GM19455 (cell line): ENCODE data around the gene ACAA1.

ENCODE experiments used
- ATAC-seq: cut with Tn5 transposase; IDR thresholded peaks from one replicate; pipeline ENCODE4 v1.9.1; 2021; ENCODE audit not compliant: unreplicated experiment

Gene ACAA1

DNA sequence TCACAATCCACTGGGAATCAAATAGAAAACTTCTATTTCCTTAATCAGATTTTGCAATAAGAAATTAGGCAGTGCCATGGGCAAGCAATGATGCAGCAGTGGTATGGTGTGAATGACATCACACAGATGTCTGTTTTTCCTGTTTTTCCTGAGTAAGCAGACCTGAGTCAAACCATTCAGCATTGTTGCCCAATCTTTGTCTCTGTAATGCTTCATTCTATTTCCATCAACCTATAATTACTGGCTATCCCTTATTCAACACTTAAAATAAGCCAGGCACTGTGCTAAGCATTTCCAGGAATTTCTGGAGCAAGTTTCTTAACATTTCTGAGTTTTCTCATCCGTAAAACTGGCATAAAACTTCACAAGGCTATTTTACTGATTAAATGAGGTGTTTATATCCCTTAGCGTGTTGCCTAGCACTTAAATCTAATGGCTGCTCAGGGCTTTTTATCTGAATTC is 17.1 kb upstream of the ACAA1 start:
- no peak for ATAC-seq

DNA sequence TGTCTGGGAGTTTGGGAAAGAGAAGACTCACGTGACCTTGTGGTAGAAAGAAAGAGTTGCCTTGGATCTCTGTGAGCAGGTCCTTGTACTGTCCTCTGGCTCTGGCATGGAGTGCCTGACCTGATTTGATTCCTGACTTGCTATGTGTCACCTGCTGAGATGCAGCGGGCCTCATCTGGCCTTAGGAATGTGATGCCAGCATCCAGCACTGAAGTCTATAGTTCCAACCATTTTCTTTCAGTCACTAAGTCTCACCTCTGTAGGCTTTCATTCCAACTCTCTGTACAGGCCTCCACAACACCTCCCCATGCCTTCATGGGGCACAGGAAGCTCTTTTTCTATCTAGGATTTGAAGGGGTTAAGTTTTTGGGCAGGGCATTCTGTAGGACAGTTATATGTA is 16.3 kb upstream of the ACAA1 start:
- ATAC-seq, result no peak

DNA sequence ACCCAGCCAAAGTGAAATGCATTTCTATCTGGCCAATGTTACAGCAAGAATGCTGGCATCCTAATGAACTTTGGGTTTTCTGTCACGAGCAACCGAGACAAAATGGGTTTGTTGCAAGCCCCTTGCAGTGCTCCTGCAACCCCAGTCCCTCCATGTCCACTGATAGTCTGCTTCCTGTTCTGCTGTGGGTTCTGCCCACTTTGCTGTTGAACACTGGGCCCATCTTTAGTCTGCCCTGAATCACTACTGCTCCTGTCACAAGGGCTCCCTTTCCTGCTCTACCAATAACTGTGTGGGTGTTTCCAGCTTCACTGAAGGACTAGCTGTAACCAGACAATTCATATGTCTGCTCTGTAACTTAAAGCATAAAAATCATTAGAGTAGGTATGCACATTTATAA is 15.7 kb upstream of the ACAA1 start:
- ATAC-seq, result no peak

DNA sequence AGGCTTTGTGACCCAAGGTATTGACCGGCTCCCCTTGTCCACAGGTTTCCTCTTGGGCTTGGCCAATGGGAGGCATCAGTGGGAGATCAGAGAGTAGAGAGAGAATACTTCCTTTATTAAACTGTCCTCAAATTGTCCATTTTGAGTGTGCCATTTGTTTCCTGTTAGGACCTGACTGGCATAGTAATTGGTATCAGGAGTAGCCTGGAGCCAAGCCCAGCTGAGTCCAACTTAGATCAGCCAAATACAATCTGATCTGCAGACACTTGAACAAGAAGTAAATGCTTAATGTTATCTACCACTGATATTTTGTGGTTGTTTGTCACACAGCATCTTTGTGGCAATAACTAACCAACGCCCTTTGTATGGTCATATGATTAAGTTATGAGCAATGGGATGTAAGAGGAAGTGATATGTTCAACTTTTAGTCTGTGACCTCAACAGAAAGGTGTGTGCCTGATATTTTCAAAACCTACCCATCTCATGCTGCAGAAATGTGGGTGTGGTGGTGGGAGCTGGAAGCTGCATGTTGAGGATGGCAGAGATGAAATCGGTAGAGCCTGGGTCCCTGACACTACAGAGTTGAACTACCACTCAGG is 14.8 kb upstream of the ACAA1 start:
- ATAC-seq, result no peak

DNA sequence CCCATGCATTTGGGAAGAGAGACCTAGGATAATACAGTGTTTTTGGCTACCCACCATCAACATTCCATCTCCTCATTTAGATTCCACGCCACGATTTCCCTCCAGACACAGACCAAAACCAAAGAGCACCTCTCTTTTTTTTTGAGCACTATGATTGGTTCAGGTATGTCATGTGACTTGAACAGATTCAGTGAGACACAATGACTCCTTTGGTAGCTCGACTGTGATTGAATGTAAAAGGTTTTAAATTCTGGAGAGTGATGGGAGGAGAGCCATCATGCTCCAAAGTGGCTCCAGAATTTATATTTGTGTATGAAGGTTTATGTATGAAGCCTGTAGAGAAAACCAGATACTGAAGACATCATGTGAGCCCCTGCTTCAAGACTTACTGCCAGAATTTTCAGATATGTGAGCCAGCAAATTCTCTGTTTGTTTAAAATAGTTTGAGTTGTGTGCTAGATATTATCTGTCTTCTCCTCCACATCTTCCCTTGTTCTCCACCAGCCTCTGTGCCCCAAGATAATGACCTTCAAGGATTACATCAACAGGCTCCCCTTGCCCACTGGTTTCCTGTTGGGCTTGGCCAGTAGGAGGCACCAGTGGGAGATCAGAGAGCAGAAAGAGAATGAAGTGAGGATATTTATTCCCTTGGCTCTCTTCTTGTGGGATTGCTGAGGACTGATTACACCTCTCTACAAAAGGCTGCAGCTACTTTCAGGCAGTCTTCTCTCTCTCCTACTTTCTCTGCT is 14.0 kb upstream of the ACAA1 start:
- ATAC-seq, result no peak

DNA sequence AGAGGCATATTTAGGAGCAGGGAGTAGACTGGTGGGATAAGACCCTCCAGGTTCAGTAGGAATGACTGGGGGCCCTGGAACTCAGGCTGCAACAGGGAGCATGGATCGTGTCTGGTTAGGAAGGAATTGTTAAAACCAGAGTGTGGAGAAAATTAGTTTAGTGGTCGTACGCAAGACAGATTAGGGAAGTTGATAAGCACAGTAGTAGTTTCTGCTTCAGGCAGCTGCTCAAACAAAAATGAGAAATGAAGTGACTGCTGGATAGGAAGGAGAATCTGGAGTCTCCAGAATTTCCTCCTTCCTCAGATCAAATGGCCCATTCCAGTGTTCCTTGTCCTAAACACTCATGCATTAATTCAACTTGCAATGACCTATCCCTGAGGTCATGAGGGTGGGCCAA is 12.8 kb upstream of the ACAA1 start:
- no peak for ATAC-seq

DNA sequence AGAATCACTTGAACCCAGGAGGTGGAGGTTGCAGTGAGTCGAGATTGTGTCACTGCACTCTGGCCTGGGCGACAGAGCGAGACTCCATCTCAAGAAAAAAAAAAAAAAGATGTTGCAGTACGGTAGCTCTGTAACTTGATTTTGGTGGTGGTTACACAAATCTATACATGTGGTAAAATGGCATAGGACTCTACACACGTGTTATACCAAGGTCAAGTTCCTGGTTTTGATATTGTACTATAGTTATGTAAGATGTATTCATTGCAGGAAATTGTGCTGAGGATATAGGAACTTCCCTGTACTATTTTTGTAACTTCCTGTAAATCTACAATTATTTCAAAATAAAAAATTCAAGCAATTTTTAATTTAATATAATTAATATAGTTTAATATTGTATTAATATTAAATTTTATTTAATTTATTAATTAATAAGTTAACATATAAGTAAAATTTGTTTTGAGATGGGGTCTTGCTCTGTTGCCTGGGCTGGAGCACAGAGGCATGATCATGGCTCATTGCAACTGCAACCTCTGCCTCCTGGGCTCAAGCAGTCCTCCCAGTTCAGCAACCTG is 11.5 kb upstream of the ACAA1 start:
- ATAC-seq, result no peak

DNA sequence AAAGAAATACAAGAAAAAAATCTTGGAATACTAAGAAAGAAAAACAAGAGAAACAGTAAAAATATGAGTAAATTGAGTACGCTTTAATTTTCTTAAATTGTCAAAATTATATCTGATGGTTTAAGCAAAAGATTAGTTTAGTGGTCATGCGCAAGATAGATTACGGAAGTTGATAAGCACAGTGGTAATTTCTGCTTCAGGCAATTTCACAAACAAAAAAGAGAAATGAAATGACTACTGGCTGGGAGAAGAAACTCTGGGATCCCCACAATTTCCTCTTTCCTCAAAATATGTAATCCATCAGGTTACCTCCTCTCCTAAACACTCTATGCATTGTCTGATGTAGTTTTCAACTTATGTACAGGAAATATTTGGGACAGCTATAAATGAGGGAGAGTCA is 10.5 kb upstream of the ACAA1 start:
- no peak for ATAC-seq

DNA sequence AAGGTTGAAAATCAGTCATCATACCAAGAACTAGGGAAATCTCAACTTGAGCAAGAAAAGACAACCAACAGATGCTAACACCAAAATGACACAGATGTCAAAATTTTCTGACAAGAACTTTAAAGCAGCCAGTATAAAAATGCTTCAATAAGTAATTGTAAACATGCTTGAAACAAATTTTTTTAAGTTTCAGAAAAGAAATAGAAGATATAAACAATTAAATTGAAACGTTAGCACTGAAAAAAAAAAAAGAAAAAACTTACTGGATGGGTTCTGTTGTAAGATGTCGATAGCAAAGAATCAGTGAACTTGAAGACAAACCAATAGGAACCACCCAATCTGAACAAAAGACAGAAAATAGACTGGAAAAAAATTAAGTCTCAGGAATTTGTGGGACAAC is 9.6 kb upstream of the ACAA1 start:
- no peak for ATAC-seq

DNA sequence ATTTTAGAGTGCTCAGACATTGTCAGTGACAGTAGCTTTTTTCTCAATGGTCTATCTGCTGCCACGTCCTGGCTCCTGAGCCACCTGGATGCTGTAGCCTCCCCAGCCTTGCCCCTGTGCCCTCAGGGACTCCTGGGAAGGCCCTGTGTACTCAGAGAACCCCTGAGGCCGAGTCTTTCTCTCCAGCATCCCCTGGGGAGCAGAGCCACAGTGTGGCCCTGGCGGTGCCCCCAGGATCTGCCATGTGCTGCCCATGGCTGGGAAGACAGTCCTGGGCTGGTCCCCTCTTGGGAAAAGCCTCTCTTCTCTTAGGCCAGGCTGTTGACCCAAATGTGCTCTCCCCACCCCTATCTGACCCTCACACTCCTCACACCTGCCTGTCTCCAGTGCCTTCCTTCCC is 6.6 kb upstream of the ACAA1 start:
- ATAC-seq, result no peak

DNA sequence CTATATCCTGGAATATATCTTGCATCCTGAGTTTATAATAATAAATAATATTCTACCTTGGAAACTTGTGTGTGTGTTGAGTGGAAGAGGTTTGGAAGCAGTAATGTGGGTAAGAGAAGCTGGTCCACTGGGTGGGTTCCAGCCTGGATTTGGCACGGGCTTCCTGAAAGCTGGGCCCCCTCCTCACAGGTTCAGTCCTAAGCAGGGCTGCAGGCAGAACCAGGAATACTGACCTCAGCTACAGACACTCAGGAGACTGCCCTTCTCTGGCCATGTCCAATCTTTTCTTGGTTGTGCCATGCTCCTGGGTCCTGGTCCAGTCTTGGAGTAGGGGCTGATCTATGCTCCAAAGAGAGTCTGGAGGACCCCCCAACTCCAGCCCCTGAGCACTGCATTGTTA is 6.0 kb upstream of the ACAA1 start:
- no peak for ATAC-seq

DNA sequence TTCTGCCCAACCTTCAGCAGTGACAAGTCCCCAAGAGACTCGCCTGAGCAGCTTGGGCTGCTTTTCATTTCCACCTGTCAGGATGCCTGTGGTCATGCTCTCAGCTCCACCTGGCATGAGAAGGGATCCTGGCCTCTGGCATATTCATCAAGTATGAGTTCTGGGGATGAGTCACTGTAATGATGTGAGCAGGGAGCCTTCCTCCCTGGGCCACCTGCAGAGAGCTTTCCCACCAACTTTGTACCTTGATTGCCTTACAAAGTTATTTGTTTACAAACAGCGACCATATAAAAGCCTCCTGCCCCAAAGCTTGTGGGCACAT is 5.0 kb upstream of the ACAA1 start:
- ATAC-seq, result no peak

DNA sequence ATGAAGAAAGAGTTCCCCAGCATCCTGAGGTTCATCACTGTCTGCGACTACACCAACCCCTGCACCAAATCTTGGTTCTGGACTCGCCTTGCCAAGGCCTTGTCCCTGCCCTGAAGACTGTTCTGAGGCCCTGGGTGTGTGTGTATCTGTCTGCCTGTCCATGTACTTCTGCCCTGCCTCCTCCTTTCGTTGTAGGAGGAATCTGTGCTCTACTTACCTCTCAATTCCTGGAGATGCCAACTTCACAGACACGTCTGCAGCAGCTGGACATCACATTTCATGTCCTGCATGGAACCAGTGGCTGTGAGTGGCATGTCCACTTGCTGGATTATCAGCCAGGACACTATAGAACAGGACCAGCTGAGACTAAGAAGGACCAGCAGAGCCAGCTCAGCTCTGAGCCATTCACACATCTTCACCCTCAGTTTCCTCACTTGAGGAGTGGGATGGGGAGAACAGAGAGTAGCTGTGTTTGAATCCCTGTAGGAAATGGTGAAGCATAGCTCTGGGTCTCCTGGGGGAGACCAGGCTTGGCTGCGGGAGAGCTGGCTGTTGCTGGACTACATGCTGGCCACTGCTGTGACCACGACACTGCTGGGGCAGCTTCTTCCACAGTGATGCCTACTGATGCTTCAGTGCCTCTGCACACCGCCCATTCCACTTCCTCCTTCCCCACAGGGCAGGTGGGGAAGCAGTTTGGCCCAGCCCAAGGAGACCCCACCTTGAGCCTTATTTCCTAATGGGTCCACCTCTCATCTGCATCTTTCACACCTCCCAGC is 4.4 kb upstream of the ACAA1 start:
- ATAC-seq, result no peak

DNA sequence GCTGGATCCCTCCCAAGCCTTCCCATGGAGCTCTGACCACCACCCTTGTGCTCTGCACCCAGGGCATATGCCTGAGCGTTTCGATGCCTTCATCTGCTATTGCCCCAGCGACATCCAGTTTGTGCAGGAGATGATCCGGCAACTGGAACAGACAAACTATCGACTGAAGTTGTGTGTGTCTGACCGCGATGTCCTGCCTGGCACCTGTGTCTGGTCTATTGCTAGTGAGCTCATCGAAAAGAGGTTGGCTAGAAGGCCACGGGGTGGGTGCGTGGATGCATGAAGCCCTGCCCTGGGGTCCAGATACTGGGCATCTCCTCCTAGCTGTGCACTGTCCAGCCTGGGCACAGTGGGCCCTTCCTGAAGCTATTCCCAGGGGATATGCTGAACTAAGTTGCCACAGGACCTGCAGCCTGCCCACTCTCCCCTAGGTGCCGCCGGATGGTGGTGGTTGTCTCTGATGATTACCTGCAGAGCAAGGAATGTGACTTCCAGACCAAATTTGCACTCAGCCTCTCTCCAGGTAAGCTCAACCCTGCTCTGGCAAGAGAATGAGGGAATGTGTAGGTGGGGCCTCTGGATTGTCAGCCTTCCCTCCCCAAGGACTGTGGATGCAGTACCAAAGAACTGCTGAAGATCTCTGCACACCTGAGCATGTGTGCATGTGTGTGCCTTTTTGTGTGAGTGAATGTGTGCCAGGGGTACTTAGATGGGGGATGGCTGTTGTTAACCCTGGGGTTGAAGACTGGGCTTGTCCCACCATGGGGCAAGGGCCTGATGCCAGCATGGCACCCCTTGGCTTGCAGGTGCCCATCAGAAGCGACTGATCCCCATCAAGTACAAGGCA is 3.6 kb upstream of the ACAA1 start:
- no peak for ATAC-seq

DNA sequence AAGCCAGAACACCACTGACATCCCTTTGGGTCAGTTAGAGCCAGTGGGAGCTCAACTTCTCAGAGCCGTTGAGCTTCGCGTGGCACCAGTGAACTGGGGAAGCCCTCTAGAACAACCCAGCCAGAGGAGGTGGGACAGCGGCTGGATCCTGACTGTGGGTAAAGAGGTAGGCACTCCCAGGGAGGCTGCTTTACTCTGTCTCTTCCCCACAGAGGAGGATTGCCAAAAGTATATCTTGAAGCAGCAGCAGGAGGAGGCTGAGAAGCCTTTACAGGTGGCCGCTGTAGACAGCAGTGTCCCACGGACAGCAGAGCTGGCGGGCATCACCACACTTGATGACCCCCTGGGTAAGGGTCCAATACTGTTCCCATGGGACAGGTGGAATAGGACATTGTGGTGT is 2.7 kb upstream of the ACAA1 start:
- ATAC-seq, result no peak

DNA sequence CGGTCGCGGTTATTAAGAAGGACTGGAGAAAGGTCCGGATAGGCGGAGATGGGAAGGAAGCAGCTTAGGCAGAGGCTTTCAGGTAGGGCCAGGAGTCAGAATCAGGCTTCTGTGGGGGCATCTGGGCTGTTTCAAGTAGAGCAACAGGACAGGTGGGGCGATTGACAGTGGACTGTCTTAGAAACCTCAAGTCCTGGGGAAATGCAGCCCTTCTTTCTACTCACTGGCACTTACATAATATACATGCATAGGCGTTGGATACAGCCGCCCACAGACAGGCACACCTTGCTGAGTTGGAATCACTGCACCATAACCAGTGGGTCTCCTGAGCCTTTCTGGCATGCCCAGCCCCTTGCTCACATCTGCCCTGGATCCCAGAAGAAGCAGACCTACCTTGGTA is 2.3 kb upstream of the ACAA1 start:
- ATAC-seq, result no peak

DNA sequence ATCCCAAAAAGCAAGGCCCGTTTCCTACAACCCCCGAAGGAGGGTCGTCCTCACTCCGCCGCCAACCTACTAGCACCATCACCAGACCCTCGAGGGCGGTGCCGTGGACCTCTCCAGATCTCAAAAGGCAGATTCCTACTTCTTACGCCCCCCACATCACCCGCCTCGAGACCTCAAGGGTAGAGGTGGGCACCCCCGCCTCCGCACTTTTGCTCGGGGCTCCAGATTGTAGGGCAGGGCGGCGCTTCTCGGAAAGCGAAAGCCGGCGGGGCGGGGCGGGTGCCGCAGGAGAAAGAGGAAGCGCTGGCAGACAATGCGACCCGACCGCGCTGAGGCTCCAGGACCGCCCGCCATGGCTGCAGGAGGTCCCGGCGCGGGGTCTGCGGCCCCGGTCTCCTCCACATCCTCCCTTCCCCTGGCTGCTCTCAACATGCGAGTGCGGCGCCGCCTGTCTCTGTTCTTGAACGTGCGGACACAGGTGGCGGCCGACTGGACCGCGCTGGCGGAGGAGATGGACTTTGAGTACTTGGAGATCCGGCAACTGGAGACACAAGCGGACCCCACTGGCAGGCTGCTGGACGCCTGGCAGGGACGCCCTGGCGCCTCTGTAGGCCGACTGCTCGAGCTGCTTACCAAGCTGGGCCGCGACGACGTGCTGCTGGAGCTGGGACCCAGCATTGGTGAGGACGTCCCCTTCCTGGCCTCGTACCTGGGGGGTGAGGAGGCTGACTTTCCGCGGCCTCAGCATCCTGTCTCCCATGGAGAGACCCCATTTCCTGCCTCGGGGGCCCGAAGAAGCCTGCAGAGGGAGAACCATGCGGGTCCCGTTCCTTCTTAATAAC is 1.6 kb upstream of the ACAA1 start, which contains the start of gene MYD88:
Gene MYD88, plus strand, starts transcription at position 313 of the 842 bp plus-strand sequence. Its CDS starts 40 bp downstream, at position 353.
- peak; percentile 46 for ATAC-seq

DNA sequence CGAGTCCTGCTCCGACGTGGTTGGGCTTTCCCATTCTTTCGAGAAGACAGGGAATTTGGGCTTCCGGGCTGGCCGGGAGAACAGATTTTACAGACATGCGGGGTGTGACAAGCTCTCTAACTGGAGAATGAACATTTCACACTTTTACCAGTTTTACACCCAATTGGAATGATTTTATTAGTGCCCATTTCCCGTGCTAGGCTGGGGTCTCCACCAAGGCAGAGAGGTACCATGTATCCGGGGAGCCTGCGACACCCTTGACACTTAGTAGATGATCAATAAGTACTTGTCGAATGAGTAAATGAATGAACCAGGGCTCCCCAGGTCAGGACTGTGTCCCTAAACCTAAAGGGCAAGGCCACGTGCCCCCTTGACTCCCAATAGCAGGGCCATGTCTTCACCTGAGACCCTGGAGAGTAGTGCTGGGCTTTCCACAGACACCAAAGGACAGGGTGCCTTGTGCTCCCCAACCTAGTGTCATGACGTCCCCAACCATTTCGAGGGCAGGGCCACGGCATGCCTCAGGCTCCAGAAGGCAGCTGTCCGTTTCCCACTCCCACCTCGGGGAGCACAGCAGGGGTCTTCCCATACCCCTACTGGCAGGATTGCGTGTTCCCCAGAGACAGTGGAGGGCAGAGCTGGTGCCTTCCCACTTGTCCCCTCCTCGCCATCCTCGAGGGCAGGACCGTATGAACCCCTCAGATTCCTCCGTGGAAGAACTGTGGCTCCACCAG is 855 bp upstream of the ACAA1 start:
- ATAC-seq, result no peak

DNA sequence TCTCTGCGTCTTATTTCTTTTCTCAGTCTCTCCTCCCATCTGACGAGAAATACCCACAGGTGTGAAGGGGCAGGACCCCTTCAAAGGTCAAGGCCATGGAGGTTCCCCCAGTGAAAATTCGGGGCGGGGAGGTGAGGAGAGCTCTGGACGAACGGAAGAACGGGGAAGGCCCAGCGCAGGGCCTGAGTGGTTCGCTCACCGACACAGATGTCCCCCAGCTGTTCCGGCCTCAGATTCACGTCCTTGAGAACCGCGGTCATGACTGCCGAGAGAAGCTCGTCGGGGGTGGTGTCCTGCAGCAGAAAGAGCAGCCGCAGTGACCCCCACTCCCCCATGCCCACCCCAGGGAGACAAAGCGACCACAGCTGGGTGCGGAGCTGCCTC is 542 bp downstream of the ACAA1 start:
- no peak for ATAC-seq
